NCI-H2171 (cell line): Measurements from ENCODE around the gene NUAK1.

ENCODE experiments used
- DNase-seq: peaks from one replicate; lab custom pipeline; 2025; lab: John Stamatoyannopoulos, UW

The NUAK1 gene

DNA sequence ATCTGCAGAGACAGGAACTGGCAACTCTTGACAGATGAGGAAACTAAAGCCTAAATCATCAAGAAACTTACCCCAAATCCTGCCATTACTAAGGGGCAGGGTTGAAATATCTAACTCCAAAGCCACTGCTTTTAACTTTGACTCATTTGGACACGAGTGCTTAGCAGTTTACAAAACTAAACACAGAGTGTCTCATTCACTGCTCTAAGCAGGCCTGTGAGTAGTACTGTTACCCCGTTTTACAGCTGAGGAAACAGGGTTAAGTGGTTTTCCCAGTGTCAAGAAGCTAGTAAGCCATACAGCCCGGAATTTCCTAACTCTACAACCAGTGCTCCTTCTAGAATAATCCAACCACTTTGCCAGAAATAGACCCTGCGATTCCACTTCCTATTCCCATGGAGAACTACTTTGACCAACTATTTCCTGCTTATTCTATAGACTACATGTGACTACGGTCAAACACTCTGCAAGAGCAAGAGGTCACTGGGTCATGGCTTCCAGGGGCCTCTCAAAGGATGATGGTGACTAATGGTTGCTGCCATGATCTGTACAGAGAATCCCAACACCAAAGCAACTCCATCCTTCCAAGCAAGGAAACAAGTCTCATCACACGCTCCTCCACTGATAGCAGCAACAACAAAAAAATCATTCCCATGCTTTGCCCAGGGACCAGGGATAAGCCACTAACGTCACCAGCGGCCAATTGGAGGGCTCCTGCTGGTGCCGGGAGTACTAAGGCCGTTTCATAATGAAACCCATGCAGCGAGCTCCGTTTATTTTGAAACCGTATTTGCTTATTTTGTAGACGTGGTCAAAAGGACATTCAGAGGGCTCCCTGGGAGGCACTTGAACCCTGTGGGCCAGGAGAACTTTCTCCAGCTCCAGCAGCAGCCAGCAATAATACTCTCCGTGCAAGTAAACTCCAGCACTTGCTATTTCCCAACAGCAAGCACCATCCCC, 56.3 kb downstream of the NUAK1 start:
- DNase-seq: no peak

DNA sequence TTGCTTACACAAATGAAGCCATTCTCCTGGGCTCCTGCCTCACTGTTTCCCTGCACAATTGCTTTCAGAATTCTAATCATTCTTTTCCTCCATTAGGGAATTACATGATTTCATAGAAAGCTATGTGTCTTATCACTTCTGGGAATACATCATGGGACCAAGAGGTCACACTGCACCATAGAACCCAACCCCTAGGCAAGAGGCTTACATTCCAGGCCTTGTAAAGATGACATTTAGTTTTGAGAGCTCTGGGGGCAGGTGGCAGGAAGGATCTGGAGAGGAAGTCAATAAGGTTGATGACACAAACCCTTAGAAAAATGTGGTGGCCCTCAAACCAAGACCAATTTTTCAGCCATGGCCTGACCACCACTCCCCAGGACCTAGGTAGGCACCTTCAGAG, 57.1 kb downstream of the NUAK1 start:
- no peak for DNase-seq

DNA sequence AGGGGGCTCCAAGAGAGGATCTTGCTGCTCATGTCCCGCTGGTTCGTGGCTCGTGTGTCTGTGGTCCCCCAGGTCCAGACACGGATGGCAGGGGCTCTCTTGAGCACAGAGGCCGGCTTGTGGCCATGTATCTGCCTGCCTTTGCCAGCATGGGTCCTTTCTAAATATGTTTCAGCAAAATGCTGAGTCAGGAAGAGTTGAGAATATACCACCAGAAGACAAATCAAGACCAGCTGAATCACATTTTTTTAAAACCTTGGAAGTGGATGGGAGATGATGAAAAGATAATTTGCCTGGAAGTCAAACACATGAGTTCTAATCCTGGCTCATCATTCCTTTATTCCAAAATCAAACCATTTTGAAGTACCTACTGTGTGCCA, 58.0 kb downstream of the NUAK1 start:
- DNase-seq: no peak

DNA sequence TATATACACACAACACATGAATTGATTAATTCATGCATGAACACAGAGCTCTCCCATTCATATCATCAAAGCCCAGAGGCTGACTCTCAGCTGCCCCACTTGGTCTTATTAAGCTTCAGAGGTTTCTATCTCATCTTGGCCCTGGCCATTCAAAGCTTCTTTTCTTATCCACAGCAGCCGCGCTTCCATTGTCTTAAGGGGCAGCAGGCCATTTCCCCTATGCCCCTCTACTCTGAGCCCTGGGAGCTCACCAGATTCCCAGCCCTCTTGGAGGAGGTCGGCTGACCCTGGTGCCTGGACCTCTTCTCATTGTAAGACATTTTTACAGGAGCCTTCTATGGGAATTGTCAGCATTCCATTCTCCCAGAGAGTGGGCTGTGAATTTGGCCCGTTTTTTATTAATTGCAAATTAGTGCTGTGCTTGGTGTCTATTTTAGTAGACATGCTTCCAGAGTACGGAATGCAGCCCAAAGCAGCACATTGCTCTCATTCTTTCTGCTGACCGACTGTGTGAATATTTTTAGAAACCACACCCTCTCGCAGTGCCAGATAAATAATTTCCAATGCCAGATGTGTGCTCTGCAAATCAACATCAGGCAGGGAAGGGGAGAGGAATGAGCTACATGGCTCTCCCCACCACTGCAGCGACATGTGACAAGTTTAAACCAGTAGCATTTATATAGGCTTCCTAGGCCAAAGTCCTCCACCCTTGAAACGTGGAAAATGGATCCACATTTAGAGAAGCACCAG, 58.5 kb downstream of the NUAK1 start:
- no peak for DNase-seq

DNA sequence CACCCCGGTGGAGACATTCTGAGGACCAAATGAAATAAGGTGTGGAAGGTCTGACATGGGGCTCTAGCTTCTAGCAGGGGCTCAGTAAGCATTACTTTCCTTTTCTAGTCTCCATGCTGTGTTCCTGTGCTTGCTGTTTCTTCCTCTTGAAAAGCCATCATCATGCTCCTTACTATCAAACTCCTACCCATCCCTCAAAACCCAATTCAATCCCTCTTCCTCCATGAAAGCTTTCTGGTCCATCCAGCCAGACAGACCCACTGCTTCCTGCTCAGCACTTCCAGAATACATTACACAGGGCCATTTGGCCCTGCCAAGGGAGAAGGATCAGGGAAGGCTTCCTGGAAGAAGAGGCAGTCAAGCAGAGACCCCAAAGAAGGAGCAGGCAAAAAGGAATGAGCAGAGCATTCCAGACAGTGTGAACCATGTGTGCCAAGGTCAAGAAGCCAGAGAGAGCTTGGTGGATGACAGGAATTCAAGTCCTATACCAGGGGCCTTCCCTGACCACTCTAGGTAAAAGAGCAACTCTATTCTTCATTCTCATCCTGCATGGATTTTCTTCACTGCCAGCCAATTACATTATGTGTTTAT, 59.5 kb downstream of the NUAK1 start:
- DNase-seq: no peak

DNA sequence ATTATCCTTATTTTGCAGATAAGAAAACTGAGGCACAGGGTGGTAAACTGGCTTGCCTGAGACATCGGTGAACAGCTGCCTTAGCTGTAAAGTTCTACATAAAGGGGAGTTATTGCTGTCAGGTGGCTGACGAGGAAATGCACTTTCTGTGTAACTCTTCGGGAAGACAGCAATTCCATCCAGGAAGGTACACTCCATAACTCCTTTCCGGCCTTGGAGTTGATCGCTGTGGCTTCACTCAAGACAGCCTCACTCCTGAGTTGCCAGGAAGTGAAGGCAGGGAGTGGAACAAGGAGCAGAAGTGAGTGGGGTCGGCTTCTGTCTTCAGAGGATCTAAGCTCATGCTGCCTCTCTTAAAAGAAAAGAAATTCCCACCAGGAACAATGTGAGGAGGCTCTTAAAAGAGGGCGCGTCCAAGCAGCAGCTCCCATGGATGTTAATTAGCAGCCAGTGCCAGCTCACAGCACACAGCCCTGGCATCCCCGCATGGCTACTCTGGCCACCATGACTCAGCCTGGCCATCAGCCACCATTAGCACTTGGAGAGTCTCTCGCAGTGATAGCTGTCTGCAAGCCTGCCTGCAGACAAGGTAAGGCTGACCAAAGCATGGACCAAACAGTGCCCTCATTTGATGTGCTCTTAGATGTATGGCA, 60.3 kb downstream of the NUAK1 start:
- DNase-seq: no peak

- no peak for DNase-seq
Measured at GRCh38 chr12:106074706-106075392, 63.9 kb downstream of the NUAK1 start.

- no peak for DNase-seq
Measured at GRCh38 chr12:106074361-106074705, 64.4 kb downstream of the NUAK1 start.

- DNase-seq: no peak
Measured at GRCh38 chr12:106073179-106073578, 65.6 kb downstream of the NUAK1 start.

- no peak for DNase-seq
Measured at GRCh38 chr12:106072751-106073150, 66.0 kb downstream of the NUAK1 start.

DNA sequence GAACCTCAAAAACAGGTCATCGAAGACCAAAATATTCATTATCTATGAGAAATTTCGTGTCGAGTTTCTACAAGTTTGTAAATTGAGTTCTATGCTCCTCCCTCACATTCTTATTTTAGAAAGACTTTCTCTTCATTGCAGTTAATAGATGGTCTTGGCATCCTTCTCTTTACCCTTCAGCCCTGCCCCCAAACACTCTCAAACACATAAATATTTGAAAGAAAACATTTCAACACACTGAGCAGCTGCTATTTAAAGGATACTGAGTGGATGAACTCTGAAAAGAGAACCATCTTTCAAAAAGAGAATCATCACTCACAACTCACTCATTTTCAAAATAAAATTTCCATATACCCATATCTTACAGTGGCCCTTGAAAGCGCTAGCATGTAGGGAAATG, 67.1 kb downstream of the NUAK1 start:
- DNase-seq: no peak

DNA sequence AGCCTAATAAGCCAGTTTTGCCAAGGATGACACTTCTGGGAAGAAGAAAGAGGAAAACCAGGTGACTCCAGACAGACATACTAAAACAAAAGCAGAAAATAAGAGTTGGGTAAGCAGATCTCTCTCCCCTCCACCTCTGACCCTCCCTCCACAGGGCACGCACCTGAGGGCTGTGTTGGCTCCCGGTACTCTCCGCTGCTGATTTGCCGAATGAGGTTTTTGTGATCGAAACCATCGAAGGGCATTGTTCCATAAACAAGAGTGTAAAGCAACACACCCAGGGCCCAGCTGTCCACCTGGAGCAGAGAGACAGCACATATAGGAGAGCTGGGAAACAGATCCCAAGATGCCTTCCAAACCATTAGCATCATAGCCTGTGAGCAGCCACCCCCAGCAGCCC, 68.1 kb downstream of the NUAK1 start:
- no peak for DNase-seq

DNA sequence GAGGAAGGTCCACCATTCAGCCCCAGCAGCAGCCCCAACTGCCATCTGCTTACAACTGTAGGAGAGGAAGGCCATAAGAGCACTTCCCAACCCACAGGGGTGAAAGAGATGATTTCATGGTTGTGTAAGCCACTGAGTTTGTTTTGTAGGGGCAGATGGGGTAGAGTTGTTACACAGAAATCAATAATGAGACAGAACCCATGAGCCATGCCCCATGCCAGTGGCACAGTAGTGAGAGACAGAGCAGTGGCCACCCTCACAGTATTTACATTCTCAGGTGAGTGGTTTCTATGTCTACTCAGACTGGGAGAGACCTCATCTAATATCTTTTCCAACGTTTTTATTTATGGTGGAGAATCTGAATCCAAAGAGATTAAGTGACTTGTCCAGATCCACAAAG, 68.6 kb downstream of the NUAK1 start:
- DNase-seq: no peak

GRCh38 chr12:106068296-106068695, 70.5 kb downstream of the NUAK1 start:
- no peak for DNase-seq

- DNase-seq: no peak
Measured at GRCh38 chr12:106067606-106068205, 71.0 kb downstream of the NUAK1 start.

GRCh38 chr12:106066726-106067325, 71.9 kb downstream of the NUAK1 start:
- no peak for DNase-seq

- no peak for DNase-seq
Measured at GRCh38 chr12:106066051-106066705, 72.6 kb downstream of the NUAK1 start.

DNA sequence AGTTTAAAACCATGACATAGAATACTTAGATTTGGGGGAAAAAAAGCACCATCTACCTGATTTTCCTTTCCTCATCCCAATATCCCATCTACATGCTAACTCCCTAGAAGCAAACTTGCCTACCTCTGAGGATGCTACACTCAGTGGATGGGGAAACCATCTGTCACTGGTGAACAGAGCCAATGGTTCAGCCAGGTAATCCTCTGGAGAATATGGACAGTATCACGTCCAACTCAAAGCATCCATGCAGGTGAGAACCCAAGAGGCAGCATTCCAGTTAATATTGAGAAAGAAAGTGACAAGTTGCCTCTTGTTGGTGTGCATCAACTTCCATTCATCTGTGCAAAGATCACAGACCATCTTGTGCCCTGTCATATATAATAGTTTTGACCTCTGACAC, 73.2 kb downstream of the NUAK1 start:
- no peak for DNase-seq

- no peak for DNase-seq
Measured at GRCh38 chr12:106064721-106065021, 74.1 kb downstream of the NUAK1 start.

- no peak for DNase-seq
Measured at GRCh38 chr12:106063826-106064720, 74.7 kb downstream of the NUAK1 start.
